Liver (tissue), 9 donors: ENCODE results near the gene ASPHD2. TPM values are rescaled to one million over a fixed set of nuclear protein-coding genes. Genes with fewer than 3 reads are reported as not detected.

Experiments used
- DNase-seq: peaks from one replicate; pipeline ENCODE4 v3.0.0-alpha.2; 2017; ENCODE audit warnings: low spot score
- H3K27ac ChIP-seq, 2 donors: one replicate each; pipeline ENCODE4 v1.7.0; 2013; ENCODE audit warnings: inconsistent platforms in 2 of 2, low read length in 2 of 2, control low read depth in 1 of 2, low read depth in 1 of 2, mild to moderate bottlenecking in 1 of 2
- H3K27me3 ChIP-seq, 4 donors: one replicate each; pipeline versions ENCODE4 v1.6.1 to v1.7.0; 2013; ENCODE audit warnings: low read length in 3 of 4, inconsistent platforms in 1 of 4, mild to moderate bottlenecking in 1 of 4, moderate library complexity in 1 of 4; ENCODE audit not compliant: control insufficient read depth in 4 of 4, insufficient read depth in 4 of 4
- H3K36me3 ChIP-seq, 4 donors: one replicate each; pipeline versions ENCODE4 v1.6.1 to v1.7.0; 2013; ENCODE audit warnings: low read length in 3 of 4, mild to moderate bottlenecking in 3 of 4, low read depth in 1 of 4, moderate library complexity in 1 of 4; ENCODE audit not compliant: control insufficient read depth in 4 of 4, insufficient read depth in 3 of 4
- H3K4me1 ChIP-seq, 4 donors: one replicate each; pipeline versions ENCODE4 v1.6.1 to v1.7.0; 2013; ENCODE audit warnings: low read length in 3 of 4, mild to moderate bottlenecking in 3 of 4, moderate library complexity in 1 of 4; ENCODE audit not compliant: control insufficient read depth in 4 of 4, insufficient read depth in 4 of 4
- H3K4me3 ChIP-seq, 3 donors: one replicate each; pipeline versions ENCODE4 v1.6.1 to v1.7.0; 2013; ENCODE audit warnings: low read length in 3 of 3, control low read depth in 1 of 3, low read depth in 1 of 3, mild to moderate bottlenecking in 1 of 3
- H3K9ac ChIP-seq, 2 donors: one replicate each; pipeline ENCODE4 v1.7.0; 2013; ENCODE audit warnings: low read length in 2 of 2, mild to moderate bottlenecking in 2 of 2, moderate library complexity in 2 of 2, control low read depth in 1 of 2, low read depth in 1 of 2
- H3K9me3 ChIP-seq, 4 donors: one replicate each; pipeline versions ENCODE4 v1.6.1 to v1.7.0; 2013; ENCODE audit warnings: low read length in 3 of 4; ENCODE audit not compliant: control insufficient read depth in 4 of 4
- CTCF ChIP-seq: fragments of 150-350 bp; IDR thresholded peaks from 2 replicates; pipeline ENCODE4 v1.5.1; 2017; ENCODE audit warnings: improper control_type of control experiment, low read depth, low read length; ENCODE audit not compliant: missing input control
- FOXA1 ChIP-seq: IDR thresholded peaks from 2 replicates; pipeline ENCODE4 v1.6.1; 2016; ENCODE audit warnings: antibody characterized with exemption
- FOXA2 ChIP-seq: IDR thresholded peaks from 2 replicates; pipeline ENCODE4 v1.6.1; 2016; ENCODE audit warnings: antibody characterized with exemption
- GABPA ChIP-seq, 2 donors: IDR thresholded peaks in 1 of 2; conservative IDR thresholded peaks in 1 of 2; 2 replicates each; pipeline ENCODE4 v1.6.1; 2016; ENCODE audit warnings: antibody characterized with exemption in 2 of 2, mild to moderate bottlenecking in 1 of 2, moderate library complexity in 1 of 2
- HNF4A ChIP-seq, 2 donors: conservative IDR thresholded peaks; 2 replicates each; pipeline ENCODE4 v1.6.1; 2016; ENCODE audit warnings: antibody characterized with exemption in 2 of 2, mild to moderate bottlenecking in 2 of 2
- HNF4G ChIP-seq: IDR thresholded peaks from 2 replicates; pipeline ENCODE4 v1.6.1; 2016; ENCODE audit warnings: antibody characterized with exemption
- JUND ChIP-seq, 2 donors: IDR thresholded peaks; 2 replicates each; pipeline ENCODE4 v1.6.1; 2016; ENCODE audit warnings: antibody characterized with exemption in 2 of 2
- RAD21 ChIP-seq, 2 donors: IDR thresholded peaks; 2 replicates each; pipeline ENCODE4 v1.6.1; 2016; ENCODE audit warnings: antibody characterized with exemption in 2 of 2, mild to moderate bottlenecking in 2 of 2
- RXRA ChIP-seq, 2 donors: IDR thresholded peaks; 2 replicates each; pipeline ENCODE4 v1.6.1; 2017 to 2018; ENCODE audit warnings: antibody characterized with exemption in 2 of 2, mild to moderate bottlenecking in 1 of 2
- SP1 ChIP-seq: IDR thresholded peaks from 2 replicates; pipeline ENCODE4 v1.6.1; 2018; ENCODE audit warnings: antibody characterized with exemption, mild to moderate bottlenecking
- TAF1 ChIP-seq: conservative IDR thresholded peaks from 2 replicates; pipeline ENCODE4 v1.6.1; 2016; ENCODE audit warnings: antibody characterized with exemption, mild to moderate bottlenecking
- YY1 ChIP-seq: IDR thresholded peaks from 2 replicates; pipeline ENCODE4 v1.6.1; 2016; ENCODE audit warnings: antibody characterized with exemption, mild to moderate bottlenecking
- WGBS: extraction: QIAGEN DNeasy Blood & Tissue Kit; methylation state at CpG from one replicate; pipeline ENCODE4 v1.1.7; 2013; 5-methylcytosine and 5-hydroxymethylcytosine counted together
- polyA plus RNA-seq, 2 donors: library from polyadenylated mRNA; stranded (reverse) in 1 of 2; unstranded in 1 of 2; fragments of 200-250 nt in 1 of 2; fragments of >200 nt in 1 of 2; fragmentation: Nextera tagmentation in 1 of 2; extraction: Ambion mirVana in 1 of 2; gene quantifications; one replicate each; pipeline versions ENCODE4 v1.2.1 to v1.2.3, GENCODE V29; 2013 to 2015
- total RNA-seq, 2 donors: library from RNA; depleted of rRNA; stranded (reverse); fragments of >200 nt; gene quantifications; one replicate each; pipeline ENCODE4 v1.2.3, GENCODE V29; 2014
- TF ChIP-seq, protein P1 (sequence below): IDR thresholded peaks from 2 replicates; pipeline ENCODE4 v1.6.1; 2016; ENCODE audit warnings: antibody characterized with exemption
- TF ChIP-seq, protein P2 (sequence below): IDR thresholded peaks from 2 replicates; pipeline ENCODE4 v1.6.1; 2016; ENCODE audit warnings: antibody characterized with exemption
- TF ChIP-seq, protein P3 (sequence below): IDR thresholded peaks from 2 replicates; pipeline ENCODE4 v1.6.1; 2016; ENCODE audit warnings: antibody characterized with exemption
- donor health status: healthy.
- donor health status: healthy.
- donor health status: healthy.
- donor health status: healthy.
- donor health status: healthy.

Gene ASPHD2
- total and polyA plus RNA-seq, 4 donors, result 0.12 to 0.47 (median 0.18) TPM

GRCh38 chr22:26479792-26480610, 50.9 kb downstream of the ASPHD2 start:
- 39% methylated on average over 12 of the region's 12 CpGs for WGBS
- peak overlapping the region; percentile 43 to 80 for H3K9ac ChIP-seq
- H3K4me1 ChIP-seq, result peaks cover 3 to 59% (median 47%) of the 10 kb centered on the region in 4 donors
- peaks cover 4 to 14% (median 13%) of the 10 kb centered on the region in 4 donors for H3K36me3 ChIP-seq
- peak overlapping the region; percentile 48 to 63 for H3K27ac ChIP-seq
- no peaks in the 10 kb centered on the region for H3K27me3 ChIP-seq
- no peaks in the 10 kb centered on the region for H3K9me3 ChIP-seq
- TF ChIP-seq, protein P1, sequence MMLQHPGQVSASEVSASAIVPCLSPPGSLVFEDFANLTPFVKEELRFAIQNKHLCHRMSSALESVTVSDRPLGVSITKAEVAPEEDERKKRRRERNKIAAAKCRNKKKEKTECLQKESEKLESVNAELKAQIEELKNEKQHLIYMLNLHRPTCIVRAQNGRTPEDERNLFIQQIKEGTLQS, result no peak
- no peak for TF ChIP-seq JUND (IDR thresholded peaks at IDR 0.05)
- TF ChIP-seq CTCF, result no peak
- TF ChIP-seq HNF4A (conservative IDR thresholded peaks at IDR 0.05), result peak; percentile 56 to 65
- TF ChIP-seq SP1, result peak; percentile 54
- TF ChIP-seq, protein P2, sequence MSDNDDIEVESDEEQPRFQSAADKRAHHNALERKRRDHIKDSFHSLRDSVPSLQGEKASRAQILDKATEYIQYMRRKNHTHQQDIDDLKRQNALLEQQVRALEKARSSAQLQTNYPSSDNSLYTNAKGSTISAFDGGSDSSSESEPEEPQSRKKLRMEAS, result no peak
- H3K4me3 ChIP-seq, result peak overlapping the region in 1 of 3 donors; percentile 14
- no peak for DNase-seq

- Histone ChIP-seq H3K4me1 (peaks cover 3 to 62% (median 51%) of the 10 kb centered on the region in 4 donors), H3K27ac (no peak overlapping the region)
Observed at GRCh38 chr22:26480611-26480932, 51.5 kb downstream of the ASPHD2 start.

GRCh38 chr22:26481112-26481693, 52.1 kb downstream of the ASPHD2 start:
- Histone ChIP-seq H3K9me3 (no peaks in the 10 kb centered on the region), H3K27ac (no peak overlapping the region), H3K4me3 (no peak overlapping the region), H3K36me3 (peaks cover 4 to 14% (median 9%) of the 10 kb centered on the region in 4 donors), H3K4me1 (peaks cover 3 to 62% (median 52%) of the 10 kb centered on the region in 4 donors), H3K9ac (no peak overlapping the region), H3K27me3 (no peaks in the 10 kb centered on the region)
- no peak for DNase-seq
- WGBS, result 74% methylated on average over 6 of the region's 6 CpGs
- no peak for TF ChIP-seq RAD21 (IDR thresholded peaks at IDR 0.05)
- no peak for TF ChIP-seq TAF1
- TF ChIP-seq GABPA (IDR thresholded peaks at IDR 0.05 in 1 of 2, conservative IDR thresholded peaks at IDR 0.05 in 1 of 2), result no peak
- no peak for TF ChIP-seq HNF4G
- no peak for TF ChIP-seq FOXA1
- TF ChIP-seq YY1, result no peak
- TF ChIP-seq SP1, result no peak
- TF ChIP-seq CTCF, result no peak
- TF ChIP-seq, protein P3, sequence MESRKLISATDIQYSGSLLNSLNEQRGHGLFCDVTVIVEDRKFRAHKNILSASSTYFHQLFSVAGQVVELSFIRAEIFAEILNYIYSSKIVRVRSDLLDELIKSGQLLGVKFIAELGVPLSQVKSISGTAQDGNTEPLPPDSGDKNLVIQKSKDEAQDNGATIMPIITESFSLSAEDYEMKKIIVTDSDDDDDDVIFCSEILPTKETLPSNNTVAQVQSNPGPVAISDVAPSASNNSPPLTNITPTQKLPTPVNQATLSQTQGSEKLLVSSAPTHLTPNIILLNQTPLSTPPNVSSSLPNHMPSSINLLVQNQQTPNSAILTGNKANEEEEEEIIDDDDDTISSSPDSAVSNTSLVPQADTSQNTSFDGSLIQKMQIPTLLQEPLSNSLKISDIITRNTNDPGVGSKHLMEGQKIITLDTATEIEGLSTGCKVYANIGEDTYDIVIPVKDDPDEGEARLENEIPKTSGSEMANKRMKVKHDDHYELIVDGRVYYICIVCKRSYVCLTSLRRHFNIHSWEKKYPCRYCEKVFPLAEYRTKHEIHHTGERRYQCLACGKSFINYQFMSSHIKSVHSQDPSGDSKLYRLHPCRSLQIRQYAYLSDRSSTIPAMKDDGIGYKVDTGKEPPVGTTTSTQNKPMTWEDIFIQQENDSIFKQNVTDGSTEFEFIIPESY, result no peak

More at GRCh38 chr22:26480611-26480932, 51.5 kb downstream of the ASPHD2 start:
- no peaks in the 10 kb centered on the region for H3K9me3 ChIP-seq
- no peak overlapping the region for H3K9ac ChIP-seq
- peaks cover 4 to 14% (median 11%) of the 10 kb centered on the region in 4 donors for H3K36me3 ChIP-seq
- no peak for DNase-seq
- WGBS, result 93% methylated on average over 2 of the region's 2 CpGs
- H3K4me3 ChIP-seq, result no peak overlapping the region
- no peaks in the 10 kb centered on the region for H3K27me3 ChIP-seq
- TF ChIP-seq, protein P2, result no peak
- TF ChIP-seq RXRA (IDR thresholded peaks at IDR 0.05) (no peak), SP1 (no peak), YY1 (no peak), FOXA2 (no peak), FOXA1 (no peak), TAF1 (no peak), HNF4G (no peak), JUND (IDR thresholded peaks at IDR 0.05) (no peak)
- TF ChIP-seq, protein P1, result no peak
